ENCODE results near the gene MED15.
"Not testable (repeated sequence)": the region's sequence is repeated elsewhere in the genome, so short reads cannot be mapped to it uniquely, and the experiment has no call there.

Gene MED15

GRCh38 chr22:20584872-20585638, 77.6 kb downstream of the MED15 start:
- no peak for DNase-seq

GRCh38 chr22:20585639-20586402, 78.4 kb downstream of the MED15 start:
- no peak for DNase-seq

- DNase-seq: no peak
These were observed 79.0 kb downstream of the MED15 start for GRCh38 chr22:20586403-20586745.

GRCh38 chr22:20587206-20587958, 80.0 kb downstream of the MED15 start:
- DNase-seq: no peak

- DNase-seq: no peak
These were observed 80.9 kb downstream of the MED15 start for GRCh38 chr22:20588092-20588842.

GRCh38 chr22:20588843-20589581, 81.6 kb downstream of the MED15 start:
- no peak for DNase-seq

GRCh38 chr22:20589614-20590476, 82.4 kb downstream of the MED15 start:
- DNase-seq: no peak

- DNase-seq: no peak
These were observed 83.3 kb downstream of the MED15 start for GRCh38 chr22:20590477-20591294.

- no peak for DNase-seq
These were observed 83.9 kb downstream of the MED15 start for GRCh38 chr22:20591295-20591645.

- DNase-seq: no peak
These were observed 84.4 kb downstream of the MED15 start for GRCh38 chr22:20591660-20592310.

GRCh38 chr22:20594038-20594437, 86.6 kb downstream of the MED15 start:
- DNase-seq: not testable (repeated sequence)

- DNase-seq: not testable (repeated sequence)
These were observed 87.1 kb downstream of the MED15 start for GRCh38 chr22:20594486-20594885.

GRCh38 chr22:20595461-20595860, 88.1 kb downstream of the MED15 start:
- no peak for DNase-seq

- DNase-seq: no peak
These were observed 91.7 kb downstream of the MED15 start for GRCh38 chr22:20599117-20599516.

GRCh38 chr22:20600137-20600673, 92.8 kb downstream of the MED15 start:
- no peak for DNase-seq

GRCh38 chr22:20601308-20601707, 93.9 kb downstream of the MED15 start:
- no peak for DNase-seq

- DNase-seq: peak in 1 of 5 experiments; percentile 19
These were observed 95.3 kb downstream of the MED15 start for GRCh38 chr22:20602609-20603164.

GRCh38 chr22:20604092-20604747, 96.8 kb downstream of the MED15 start:
- no peak for DNase-seq
